Right ventricle myocardium inferior (tissue), 1 donor: ENCODE results near the gene TUBGCP2. TPM values are rescaled to one million over a fixed set of nuclear protein-coding genes. Genes with fewer than 3 reads are reported as not detected.
A peak's percentile ranks its signal among the peaks of the same experiment; 100 is the strongest.
"Not testable (repeated sequence)": the region's sequence is repeated elsewhere in the genome, so short reads cannot be mapped to it uniquely, and the experiment has no call there.

Source experiments
- ATAC-seq: fragments of 200-7000 bp; cut with Tn5 transposase; one replicate; pipeline ENCODE4 v1.9.1; 2020; ENCODE audit warnings: mild to moderate bottlenecking, moderate library complexity
- DNase-seq: peaks from one replicate; pipeline ENCODE4 v3.0.0; 2021; ENCODE audit errors: missing footprints
- intact Hi-C: fragments of 100-400 bp; cut with DNase I; formaldehyde crosslinking; loops from one replicate; pipeline ENCODE4 v1.11.0; 2022
- total RNA-seq: library from RNA; stranded (reverse); fragmentation: NEBNext Ultra II Directional; extraction: Animal tissue kit (Norgen Biotek cat#: 25700); gene quantifications from one replicate; pipeline ENCODE4 v1.2.1, GENCODE V29; 2021
- donor health status: DM: no; HTN: yes; CAD: no; lungs with severe emphysema.

The TUBGCP2 gene
- total RNA-seq, 1 donor from 2014 or later = 44.7 TPM

DNA sequence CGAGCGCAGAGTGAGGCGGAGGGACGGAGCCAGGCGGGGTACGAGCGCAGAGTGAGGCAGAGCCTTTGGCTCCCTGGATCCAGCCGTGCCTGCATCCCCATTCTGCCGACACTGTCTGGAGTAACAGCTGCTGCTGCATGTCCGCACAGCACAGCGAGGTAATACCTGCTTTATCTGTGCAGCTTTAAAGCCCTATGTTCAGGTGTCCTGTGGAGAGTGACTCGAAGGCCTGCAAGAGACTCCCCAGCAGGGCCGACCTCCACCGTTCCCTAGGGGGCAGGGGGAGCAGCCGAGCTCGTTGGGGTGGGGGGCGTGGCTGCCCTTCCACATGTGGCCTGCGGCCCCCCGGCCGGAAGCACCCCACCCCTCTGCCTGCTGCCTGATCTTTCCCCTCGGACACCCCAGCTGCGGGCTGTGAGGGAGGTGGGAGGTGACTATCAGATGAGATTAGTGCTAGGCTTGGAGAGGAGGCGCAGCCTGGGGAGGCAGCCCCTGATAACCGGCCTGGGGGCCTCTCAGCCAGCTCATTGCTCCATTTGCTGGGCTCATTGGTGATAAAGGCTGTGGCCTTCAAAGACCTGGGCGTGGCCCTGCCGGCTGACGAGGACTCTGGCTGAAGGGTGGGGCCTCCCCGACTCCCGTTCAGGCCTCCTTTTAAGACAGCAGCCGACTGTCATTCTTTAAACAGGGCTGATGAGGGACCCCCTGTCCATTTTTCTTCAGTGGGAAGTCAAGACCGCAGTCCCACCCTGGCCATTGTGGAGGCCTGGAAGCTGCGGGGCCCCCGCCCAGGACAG, 63.0 kb downstream of the TUBGCP2 start:
- intact Hi-C loops = no loop called here
- DNase-seq (no peak), ATAC-seq (no peak)

- DNase-seq (no peak), ATAC-seq (no peak)
- intact Hi-C loops = no loop called here
Measured at GRCh38 chr10:133243593-133243992, 65.1 kb downstream of the TUBGCP2 start.

- intact Hi-C loops = no loop called here
- no peak for DNase-seq
- no peak for ATAC-seq
Measured at GRCh38 chr10:133242611-133243356, 65.9 kb downstream of the TUBGCP2 start.

DNA sequence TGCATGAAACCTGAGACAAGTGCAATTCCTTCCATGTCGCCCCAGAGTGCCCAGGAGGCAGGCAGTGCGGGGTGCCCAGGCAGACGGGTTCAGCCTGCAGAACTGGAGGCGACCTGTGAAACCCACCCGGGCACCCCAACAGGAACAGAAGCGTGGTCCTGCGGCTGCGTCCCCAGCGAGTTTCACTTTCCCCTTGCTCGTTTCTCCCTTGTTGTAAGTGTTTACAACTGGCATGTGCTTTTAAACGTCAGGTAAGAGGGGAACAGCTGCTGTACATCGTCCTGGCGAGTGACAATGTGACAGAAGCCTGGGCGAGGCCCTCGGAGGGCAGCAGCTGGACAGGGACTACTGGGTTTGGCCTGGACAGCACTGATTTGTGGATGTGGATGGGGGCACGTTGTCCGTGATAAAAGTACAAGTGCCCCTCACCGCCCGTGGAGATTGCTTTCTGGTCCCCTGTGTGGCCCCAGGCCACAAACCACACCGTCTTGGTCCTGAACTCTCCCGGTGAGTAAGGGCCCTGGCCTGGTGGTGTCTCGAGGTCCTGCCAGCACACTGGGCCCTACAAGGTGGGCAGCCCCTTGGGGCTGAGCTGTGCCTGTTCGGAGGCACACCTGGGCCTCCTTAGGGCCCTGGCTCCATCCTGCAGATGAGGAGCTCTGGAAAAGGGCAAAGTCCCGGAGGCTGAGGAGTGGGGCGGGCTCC, 67.0 kb downstream of the TUBGCP2 start:
- no peak for DNase-seq
- intact Hi-C loops = no loop called here
- ATAC-seq = no peak

- ATAC-seq = no peak
- intact Hi-C loops = no loop called here
- DNase-seq = no peak
Measured at GRCh38 chr10:133239990-133240389, 68.7 kb downstream of the TUBGCP2 start.

DNA sequence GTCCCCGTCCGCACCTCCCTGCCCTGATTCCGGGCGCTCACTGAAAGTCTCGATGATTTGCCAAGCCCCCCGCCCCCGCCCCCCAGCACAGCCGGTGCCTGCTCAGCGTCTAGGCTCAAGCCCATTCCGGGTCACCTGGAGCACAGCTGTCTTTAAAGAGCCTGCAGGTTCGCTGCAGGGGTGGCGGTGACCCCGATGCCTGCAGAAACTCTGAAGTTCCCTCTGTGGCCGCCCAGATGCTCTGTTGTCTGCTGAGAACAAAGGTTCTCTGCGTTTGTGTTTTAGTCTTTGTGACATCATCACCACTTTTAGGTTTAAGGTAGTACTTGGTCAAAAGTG, 70.2 kb downstream of the TUBGCP2 start:
- DNase-seq = no peak
- intact Hi-C loops = no loop called here
- ATAC-seq = no peak

GRCh38 chr10:133237588-133238465, 70.8 kb downstream of the TUBGCP2 start, which contains the start of gene VENTX:
VENTX (plus strand) TSS chr10:133237855; CDS start chr10:133237915, 60 bp downstream.
- ATAC-seq (no peak), DNase-seq (no peak)
- intact Hi-C loops = no loop called here

- ATAC-seq = no peak
Measured at GRCh38 chr10:133237241-133237587, 71.5 kb downstream of the TUBGCP2 start.

DNA sequence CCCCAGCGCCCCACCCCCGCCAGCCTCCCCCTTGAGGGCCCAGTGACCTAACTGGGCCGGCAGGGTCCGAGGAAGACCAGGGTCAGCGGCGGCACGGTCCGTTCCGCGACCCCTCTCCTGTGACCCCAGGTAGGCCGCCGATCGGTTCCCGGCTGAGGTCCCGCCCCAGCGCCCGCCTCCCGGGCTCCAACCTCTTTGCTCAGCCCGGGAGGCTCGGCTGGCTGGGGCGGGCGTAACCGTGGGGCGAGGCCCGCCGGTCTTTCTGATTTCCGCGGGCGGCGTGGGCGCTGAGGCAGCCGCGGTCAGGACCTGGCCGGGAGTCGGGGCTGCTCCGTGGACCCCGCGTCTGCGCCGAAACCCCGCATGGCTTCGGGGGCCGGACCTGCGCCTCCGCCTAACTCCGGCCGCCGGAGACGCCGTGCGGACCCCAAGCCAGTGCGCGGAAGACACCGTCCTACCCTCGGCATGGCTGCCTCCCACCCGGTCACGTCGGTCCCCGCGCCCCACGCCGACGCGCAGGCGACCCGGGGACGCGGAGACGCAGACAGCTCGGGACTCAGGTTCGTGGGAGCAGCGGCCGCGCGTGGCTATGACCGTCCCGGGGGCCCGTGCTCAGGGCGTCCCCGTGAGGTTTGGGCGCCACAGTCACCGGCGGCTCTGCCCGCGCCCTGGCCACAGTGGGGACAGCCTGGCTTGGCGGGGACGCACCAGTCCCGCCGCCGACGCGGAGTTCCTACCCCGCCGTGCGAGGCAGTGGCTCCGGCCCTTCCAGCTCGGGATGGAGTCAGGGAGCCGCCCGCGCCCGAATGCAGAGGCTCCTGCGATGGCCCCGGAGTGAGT, 72.1 kb downstream of the TUBGCP2 start:
- ATAC-seq = peak; percentile 4
- no peak for DNase-seq
- intact Hi-C loops = no loop called here

More at GRCh38 chr10:133237241-133237587, 71.5 kb downstream of the TUBGCP2 start:
- intact Hi-C loops = no loop called here
- no peak for DNase-seq

GRCh38 chr10:133235932-133236331, 72.7 kb downstream of the TUBGCP2 start:
- intact Hi-C loops = no loop called here
- DNase-seq (no peak), ATAC-seq (peak; percentile 44)

DNA sequence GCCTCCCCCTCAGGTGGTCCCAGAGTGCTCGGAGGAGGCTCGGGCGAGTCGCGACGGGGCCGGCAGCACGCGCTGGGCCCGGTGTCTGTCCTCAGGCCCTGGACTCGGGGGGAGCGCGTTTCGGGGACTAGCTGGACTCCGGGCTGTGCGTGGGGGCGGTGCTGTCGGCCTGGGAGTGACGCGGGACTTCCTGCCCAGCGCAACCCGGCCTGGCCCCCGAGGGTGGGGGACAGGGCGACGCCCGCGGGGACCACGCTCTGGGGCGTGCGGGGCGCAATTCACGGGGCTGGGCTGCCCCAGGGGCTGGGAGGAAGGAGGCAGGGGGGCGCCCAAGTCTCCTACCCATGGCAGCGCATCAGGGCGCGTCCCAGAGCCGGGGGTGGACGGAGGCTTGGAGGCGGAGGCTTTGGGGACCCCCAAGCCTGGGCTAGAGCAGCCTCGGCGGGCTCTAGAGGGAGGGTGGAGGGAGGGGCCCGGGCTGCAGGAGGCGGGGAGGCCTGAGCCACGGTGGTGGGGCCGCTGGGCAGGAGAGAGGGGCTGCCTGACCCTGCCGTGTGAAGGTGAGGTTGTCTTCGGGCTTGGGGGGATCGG, 73.3 kb downstream of the TUBGCP2 start:
- intact Hi-C loops = no loop called here
- ATAC-seq = peak; percentile 47
- DNase-seq = no peak

DNA sequence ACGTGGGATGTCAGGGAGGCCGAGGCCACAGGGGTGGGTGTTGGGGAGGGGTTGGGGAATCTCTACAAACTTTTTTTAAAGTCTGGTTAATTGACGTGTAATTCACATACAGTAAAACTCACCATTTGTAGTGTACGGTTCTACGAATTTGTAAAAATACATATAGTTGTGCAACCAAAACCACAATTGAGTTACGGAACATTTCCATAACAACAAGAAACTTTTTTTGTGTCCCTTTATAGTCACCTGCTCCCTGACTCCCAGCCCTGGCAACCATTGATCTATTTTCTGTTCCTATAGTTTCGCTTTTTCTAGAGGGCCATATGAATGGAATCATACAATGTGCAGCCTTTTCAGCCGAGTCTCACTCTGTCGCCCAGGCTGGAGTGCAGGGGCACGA, 73.9 kb downstream of the TUBGCP2 start:
- DNase-seq, intact Hi-C loops, ATAC-seq: not testable (repeated sequence)

DNA sequence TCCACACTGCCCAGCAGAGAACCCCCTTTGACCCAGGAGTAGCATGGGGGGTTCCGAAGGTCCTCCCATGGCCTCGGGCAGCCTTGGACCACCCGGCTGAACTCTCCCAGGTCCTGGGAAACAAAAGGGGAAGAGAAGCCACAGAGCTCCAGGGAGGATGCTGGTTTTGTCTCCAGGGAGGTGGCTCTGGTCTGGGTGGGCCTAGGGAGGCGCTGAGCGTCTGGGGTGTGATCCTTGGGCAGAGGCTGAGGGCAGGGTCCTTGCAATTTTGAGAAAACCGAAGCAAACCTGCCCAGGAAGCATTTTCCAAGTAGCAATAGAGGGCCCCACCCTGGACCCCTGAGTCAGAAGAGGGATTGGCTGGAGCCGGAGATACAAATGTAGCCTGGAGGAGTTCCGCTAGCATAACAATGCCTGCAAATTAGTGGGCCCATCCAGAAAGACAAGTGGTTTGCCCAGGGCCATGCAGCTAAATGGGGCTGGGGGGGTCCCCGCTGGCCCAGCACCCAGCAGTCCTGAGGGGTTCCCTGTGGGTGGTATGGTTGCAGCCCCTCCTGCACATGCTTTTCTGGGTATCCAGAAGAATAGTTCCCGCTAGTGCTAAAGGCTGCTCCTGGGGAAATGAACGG, 76.6 kb downstream of the TUBGCP2 start:
- no peak for ATAC-seq
- DNase-seq = no peak
- intact Hi-C loops = no loop called here

DNA sequence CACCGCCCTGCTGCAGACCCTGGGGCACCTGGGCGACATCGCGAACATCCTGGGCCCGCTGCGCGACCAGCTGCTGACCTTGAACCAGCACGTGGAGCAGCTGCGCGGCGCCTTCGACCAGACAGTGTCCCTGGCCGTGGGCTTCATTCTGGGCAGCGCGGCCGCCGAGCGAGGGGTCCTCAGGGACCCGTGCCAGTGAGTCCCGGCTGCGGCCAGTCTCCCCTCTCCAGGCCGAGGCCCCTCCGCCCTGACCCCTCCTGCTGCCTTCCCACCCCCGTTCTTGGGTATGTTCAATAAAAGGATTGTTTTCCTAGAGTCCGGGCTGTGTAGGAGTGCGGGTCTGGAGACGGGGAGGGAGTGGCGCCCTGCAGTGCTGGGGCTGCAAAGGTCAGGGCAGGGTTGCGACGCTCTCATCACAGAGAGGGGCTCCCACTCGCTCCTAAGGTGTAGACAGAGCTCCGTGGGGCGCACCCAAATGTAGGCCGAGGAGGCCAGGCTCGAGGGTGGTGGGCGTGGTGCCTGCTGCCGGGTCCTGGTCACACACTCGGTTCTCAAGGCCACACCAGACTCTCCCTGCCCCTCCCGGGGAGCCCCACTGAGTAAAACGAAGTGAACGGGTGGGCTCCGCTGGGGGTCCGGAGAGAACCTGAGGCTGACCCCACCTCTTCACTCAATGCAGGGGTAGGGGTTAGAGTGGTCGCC, 77.3 kb downstream of the TUBGCP2 start:
- DNase-seq = no peak

DNA sequence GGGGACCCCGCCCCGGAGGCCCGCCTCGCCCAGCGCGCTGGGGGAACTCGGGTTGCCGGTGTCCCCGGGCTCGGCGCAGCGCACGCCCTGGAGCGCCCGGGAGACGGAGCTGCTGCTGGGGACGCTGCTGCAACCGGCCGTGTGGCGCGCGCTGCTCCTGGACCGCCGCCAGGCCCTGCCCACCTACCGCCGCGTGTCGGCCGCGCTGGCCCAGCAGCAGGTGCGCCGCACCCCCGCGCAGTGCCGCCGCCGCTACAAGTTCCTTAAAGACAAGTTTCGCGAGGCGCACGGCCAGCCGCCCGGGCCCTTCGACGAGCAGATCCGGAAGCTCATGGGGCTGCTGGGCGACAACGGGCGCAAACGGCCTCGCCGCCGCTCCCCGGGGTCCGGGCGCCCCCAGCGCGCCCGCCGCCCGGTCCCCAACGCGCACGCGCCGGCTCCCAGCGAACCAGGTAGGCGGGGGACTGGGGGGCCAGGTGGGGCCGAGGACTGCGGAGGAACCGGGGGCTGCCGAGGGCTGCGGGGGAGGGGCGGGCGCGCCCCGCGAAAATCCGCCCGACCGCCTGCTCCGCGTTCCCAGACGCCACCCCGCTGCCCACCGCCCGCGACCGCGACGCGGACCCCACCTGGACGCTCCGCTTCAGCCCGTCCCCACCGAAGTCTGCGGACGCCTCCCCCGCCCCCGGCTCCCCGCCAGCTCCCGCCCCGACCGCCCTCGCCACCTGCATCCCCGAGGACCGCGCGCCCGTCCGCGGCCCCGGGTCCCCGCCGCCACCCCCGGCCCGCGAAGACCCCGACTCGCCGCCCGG, 78.1 kb downstream of the TUBGCP2 start:
- ATAC-seq (no peak), DNase-seq (no peak)
- intact Hi-C loops = no loop called here

More for the DNA sequence above, 77.3 kb downstream of the TUBGCP2 start:
- no peak for ATAC-seq
- intact Hi-C loops = no loop called here

GRCh38 chr10:133230044-133230361, 78.7 kb downstream of the TUBGCP2 start, which contains the start of gene UTF1:
UTF1 (plus strand) TSS chr10:133230217; CDS start chr10:133230289, 72 bp downstream.
- intact Hi-C loops = no loop called here
- DNase-seq (no peak), ATAC-seq (no peak)
